Measurements from ENCODE around the gene YY2. TPM values are rescaled to one million over a fixed set of nuclear protein-coding genes. Genes with fewer than 3 reads are reported as not detected.

Gene YY2
- total and polyA plus RNA-seq, 2 of the 4 experiments (the other 2 are of a cell fraction) = 0.72 to 2.5 TPM

DNA sequence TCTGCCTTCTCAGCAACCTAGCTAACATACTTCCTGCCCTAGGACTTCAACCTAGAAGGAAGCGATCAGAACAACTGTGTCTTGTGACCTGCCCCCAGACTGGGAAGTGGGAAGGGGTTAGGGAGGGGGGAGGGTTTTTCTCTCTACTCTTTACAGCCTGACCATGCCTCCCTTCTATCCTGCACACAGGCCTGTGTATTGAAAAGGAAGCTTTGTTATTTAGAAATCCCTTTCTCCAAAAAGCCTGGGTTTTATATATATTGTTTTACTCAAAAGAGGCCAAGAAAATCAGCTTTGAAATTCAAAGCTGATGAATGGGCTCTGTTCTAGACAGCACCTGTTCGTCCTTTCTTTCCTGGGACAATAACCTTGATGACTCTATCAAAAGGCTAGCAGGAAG is 49.5 kb downstream of the YY2 start:
- H3K9ac ChIP-seq (ENCODE audit: low read depth, low read length) = no peak overlapping the region
- H3K4me1 ChIP-seq (ENCODE audit: control insufficient read depth, insufficient read depth, low read length) = no peaks in the 10 kb centered on the region

More for the DNA sequence above, 49.5 kb downstream of the YY2 start:
- Histone ChIP-seq H3K9me3 (ENCODE audit: control insufficient read depth, insufficient read depth, low read length) (no peaks in the 10 kb centered on the region), H2BK120ac (ENCODE audit: low read depth, low read length) (no peak overlapping the region), H3K14ac (replicated peaks; ENCODE audit: low read depth, low read length) (no peak overlapping the region), H2BK20ac (ENCODE audit: low read depth, low read length) (no peak overlapping the region), H2AK5ac (ENCODE audit: low read depth, low read length) (no peak overlapping the region), H3K4me3 (ENCODE audit: insufficient read depth, low read depth, low read length) (no peak overlapping the region), H2AK9ac (replicated peaks; ENCODE audit: low read depth, low read length, poor library complexity) (no peak overlapping the region), H2BK15ac (ENCODE audit: low read depth, low read length) (no peak overlapping the region), H3K9me1 (ENCODE audit: insufficient read depth, low read length) (no peaks in the 10 kb centered on the region), H3K23ac (ENCODE audit: low read depth, low read length) (no peak overlapping the region), H2BK5ac (ENCODE audit: low read depth, low read length, poor library complexity, severe bottlenecking) (no peak overlapping the region), H3K56ac (ENCODE audit: extremely low read depth, insufficient read depth, low read length) (no peak overlapping the region), H3K27ac (ENCODE audit: insufficient read depth, low read length) (no peak overlapping the region), H4K8ac (ENCODE audit: low read depth in 2 of 2, low read length in 2 of 2) (no peak overlapping the region), H3K4ac (ENCODE audit: low read depth, low read length) (no peak overlapping the region), H3K36me3 (ENCODE audit: control insufficient read depth, insufficient read depth, low read length) (no peaks in the 10 kb centered on the region), H4K20me1 (ENCODE audit: insufficient read depth, low read length) (no peaks in the 10 kb centered on the region), H2AFZ (replicated peaks; ENCODE audit: low read length, poor library complexity) (no peak overlapping the region), H4K5ac (ENCODE audit: low read depth, low read length) (no peak overlapping the region), H3K18ac (ENCODE audit: low read depth, low read length) (no peak overlapping the region), H3K27me3 (ENCODE audit: control insufficient read depth, insufficient read depth, low read length) (peaks cover 4% of the 10 kb centered on the region; the same call in 1 of the 2 replicates), H4K91ac (ENCODE audit: insufficient read depth, low read depth, low read length) (no peak overlapping the region), H3K79me1 (ENCODE audit: low read depth in 1 of 2, low read length in 2 of 2) (no peaks in the 10 kb centered on the region), H3K4me2 (ENCODE audit: low read depth, low read length) (no peak overlapping the region)
- TF ChIP-seq, protein P1, sequence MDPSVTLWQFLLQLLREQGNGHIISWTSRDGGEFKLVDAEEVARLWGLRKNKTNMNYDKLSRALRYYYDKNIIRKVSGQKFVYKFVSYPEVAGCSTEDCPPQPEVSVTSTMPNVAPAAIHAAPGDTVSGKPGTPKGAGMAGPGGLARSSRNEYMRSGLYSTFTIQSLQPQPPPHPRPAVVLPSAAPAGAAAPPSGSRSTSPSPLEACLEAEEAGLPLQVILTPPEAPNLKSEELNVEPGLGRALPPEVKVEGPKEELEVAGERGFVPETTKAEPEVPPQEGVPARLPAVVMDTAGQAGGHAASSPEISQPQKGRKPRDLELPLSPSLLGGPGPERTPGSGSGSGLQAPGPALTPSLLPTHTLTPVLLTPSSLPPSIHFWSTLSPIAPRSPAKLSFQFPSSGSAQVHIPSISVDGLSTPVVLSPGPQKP (IDR thresholded peaks at IDR 0.05; ENCODE audit: borderline replicate concordance, low read depth, low read length) = no peak
- TF ChIP-seq MXI1 (IDR thresholded peaks at IDR 0.05; ENCODE audit: borderline replicate concordance, low read depth, low read length) = no peak
- no peak for TF ChIP-seq RCOR1 (IDR thresholded peaks at IDR 0.05; ENCODE audit: insufficient replicate concordance, low read length)
- no peak for TF ChIP-seq RFX5 (IDR thresholded peaks at IDR 0.05; ENCODE audit: low read depth, low read length)
- TF ChIP-seq MAZ (IDR thresholded peaks at IDR 0.05; ENCODE audit: borderline replicate concordance, low read depth, low read length) = no peak
- no peak for TF ChIP-seq NFE2L2 (IDR thresholded peaks at IDR 0.05; ENCODE audit: low read depth, low read length)
- TF ChIP-seq CHD1 (IDR thresholded peaks at IDR 0.05; ENCODE audit: low read depth, low read length) = no peak
- no peak for TF ChIP-seq CEBPB (IDR thresholded peaks at IDR 0.05; ENCODE audit: low read depth, low read length)
- TF ChIP-seq, protein P2, sequence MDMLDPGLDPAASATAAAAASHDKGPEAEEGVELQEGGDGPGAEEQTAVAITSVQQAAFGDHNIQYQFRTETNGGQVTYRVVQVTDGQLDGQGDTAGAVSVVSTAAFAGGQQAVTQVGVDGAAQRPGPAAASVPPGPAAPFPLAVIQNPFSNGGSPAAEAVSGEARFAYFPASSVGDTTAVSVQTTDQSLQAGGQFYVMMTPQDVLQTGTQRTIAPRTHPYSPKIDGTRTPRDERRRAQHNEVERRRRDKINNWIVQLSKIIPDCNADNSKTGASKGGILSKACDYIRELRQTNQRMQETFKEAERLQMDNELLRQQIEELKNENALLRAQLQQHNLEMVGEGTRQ (IDR thresholded peaks at IDR 0.05; ENCODE audit: low read depth, low read length) = no peak
- no peak for TF ChIP-seq RAD21 (IDR thresholded peaks at IDR 0.05; ENCODE audit: low read length)
- TF ChIP-seq POLR2A (IDR thresholded peaks at IDR 0.05; ENCODE audit: low read depth, low read length) = no peak
- DNase-seq = no peak
- intact Hi-C loops (cut with micrococcal nuclease) (no loop called here), dilution Hi-C loops (cut with HindIII; ENCODE audit: low sequenced_read_pairs, unreplicated experiment) (no loop called here), in situ Hi-C loops (cut with MboI; ENCODE audit: low sequenced_read_pairs) (no loop called here)
- BruUV-seq (replicated peaks) = no TSS peak
- no CpG with 5 or more reads among the region's 2 CpGs for WGBS, 2 experiments (ENCODE audit: extremely low coverage in 2 of 2, insufficient read length in 1 of 2)
- POLR2A ChIA-PET (ENCODE audit: unreplicated experiment) = no interaction called here
- no peak for ATAC-seq (ENCODE audit: low read depth)
- CTCF ChIA-PET = no interaction called here
